ENCODE data around the gene SPEM2.
"Not testable (repeated sequence)": the region's sequence is repeated elsewhere in the genome, so short reads cannot be mapped to it uniquely, and the experiment has no call there.

SPEM2 gene

GRCh38 chr17:7442142-7442541 lies 16.7 kb downstream of the SPEM2 start:
- DNase-seq (ENCODE audit: low read depth in 2 of 2), result no peak

DNA sequence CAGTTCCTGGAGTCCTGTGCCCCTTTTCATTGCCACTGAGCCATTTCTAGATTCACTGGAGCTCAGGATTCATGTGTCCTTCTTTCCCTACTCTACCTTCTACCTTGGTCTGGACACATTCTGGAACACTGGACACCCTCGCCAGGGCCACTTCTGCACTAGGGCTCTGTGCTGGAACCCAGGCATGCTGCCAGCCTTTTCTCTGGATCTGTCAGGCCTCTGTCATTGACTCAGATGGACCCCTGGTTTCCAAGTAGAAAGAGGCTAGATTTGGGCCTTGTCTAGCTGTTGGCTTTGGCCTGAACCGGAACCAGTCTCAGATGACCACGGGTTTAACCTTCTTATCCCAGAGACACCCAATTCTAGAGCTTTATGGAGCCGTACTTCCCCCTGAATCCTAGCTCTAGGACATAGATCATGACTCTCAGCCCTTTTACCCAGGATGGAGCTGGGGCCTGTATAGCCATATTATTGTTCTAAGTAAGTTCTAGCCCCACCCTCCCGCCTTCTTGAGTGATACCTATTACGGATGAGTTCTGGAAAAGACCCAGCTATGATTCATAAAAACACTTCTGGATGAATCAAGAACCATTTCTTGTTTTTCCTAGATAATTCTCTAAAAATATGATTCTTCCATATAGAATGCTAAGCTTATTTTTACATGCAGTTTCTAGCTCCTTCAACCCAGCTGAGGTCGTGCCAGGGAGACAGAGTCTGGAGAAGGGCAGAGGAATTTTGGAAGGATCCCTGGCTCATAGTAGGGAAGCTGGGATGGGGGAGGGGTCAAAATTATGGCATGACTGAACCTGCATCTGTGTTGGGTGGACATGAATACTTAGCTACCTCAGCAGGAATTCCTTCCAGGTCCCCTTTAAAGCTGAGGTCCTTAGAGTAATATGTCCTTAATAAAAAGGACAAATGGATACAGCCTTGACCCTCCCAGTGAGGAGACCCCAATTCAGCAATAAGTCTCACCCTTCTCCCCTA lies 18.4 kb downstream of the SPEM2 start:
- no peak for DNase-seq (ENCODE audit: low read depth in 2 of 2)

DNA sequence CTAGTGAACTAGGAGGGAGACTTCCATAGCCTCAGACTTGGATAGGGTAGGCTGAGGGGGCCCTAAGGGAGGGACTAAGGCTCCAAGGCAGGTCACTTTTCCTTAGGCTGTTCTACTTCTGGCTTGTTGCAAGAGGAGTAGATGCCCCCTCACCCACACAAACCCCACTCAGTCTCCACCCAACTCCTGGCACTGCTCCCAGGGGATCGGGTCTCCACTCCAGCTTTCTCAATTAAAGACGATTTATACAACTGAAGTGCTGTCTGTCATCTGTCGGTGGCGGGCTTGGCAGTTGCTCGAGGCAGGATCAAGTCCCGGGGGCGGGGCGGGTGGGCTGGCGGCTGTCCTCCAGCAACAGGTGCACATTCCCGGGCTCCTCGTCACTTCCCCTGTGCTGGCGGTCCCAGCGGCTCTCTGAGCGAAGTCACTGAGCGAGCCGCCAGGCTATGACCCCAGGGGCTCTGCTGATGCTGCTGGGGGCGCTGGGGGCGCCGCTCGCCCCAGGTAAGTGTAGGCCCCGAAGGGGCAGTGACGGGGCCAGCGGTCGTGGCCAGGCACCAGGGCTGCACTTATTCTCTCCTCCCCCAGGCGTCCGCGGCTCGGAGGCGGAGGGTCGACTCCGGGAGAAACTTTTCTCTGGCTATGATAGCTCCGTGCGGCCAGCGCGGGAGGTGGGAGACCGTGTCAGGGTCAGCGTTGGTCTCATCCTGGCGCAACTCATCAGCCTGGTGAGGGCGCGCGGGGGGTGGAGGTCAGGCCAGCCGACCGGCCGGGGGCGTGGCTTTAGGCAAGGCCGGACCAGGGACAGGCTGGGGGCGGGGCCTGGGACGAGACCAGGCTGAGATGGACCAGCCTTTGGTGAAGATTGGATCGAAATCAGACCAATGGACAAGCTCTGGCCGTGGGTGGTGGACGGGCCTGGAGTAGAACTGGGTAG lies 19.5 kb downstream of the SPEM2 start, which contains the start of gene CHRNB1:
TSS of gene CHRNB1 (plus strand) at position 380 of the 937 bp plus-strand sequence. CDS start at position 447, 67 bp downstream.
- no peak for DNase-seq (ENCODE audit: low read depth in 2 of 2)

DNA sequence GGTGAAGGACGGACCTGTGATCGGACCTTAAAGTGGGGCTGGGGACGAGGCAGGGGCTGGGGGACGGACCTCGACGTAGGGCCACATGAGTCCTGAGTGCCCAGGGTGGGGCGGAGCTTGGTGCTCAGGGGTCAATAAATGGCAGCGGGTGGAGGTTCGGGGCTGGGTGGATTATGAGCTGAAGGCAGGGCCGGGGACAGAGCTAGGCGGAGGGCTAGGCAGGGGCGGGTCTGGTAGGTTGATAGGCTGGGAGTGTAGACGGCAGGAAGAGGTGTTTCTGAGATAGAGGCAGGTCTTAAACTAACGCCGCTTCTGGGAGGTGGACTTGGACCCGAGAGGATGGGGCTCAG lies 20.2 kb downstream of the SPEM2 start:
- no peak for DNase-seq (ENCODE audit: low read depth in 2 of 2)

DNA sequence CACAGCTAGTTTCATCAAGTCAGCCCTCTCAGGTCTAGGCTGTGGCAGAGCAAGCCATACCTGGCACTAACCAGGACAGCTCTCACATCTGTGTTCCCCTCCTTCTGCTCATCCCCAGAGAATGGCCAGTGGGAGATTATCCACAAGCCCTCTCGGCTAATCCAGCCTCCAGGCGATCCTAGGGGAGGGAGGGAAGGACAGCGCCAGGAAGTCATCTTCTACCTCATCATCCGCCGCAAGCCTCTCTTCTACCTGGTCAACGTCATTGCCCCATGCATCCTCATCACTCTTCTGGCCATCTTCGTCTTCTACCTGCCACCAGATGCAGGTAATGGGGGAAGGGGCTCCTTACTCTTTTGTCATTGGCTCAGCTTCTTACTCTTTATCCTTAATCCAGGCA lies 23.0 kb downstream of the SPEM2 start:
- no peak for DNase-seq (ENCODE audit: low read depth in 2 of 2)

- DNase-seq (ENCODE audit: low read depth in 2 of 2), result no peak
These were observed 34.6 kb downstream of the SPEM2 start for GRCh38 chr17:7459961-7460545.

DNA sequence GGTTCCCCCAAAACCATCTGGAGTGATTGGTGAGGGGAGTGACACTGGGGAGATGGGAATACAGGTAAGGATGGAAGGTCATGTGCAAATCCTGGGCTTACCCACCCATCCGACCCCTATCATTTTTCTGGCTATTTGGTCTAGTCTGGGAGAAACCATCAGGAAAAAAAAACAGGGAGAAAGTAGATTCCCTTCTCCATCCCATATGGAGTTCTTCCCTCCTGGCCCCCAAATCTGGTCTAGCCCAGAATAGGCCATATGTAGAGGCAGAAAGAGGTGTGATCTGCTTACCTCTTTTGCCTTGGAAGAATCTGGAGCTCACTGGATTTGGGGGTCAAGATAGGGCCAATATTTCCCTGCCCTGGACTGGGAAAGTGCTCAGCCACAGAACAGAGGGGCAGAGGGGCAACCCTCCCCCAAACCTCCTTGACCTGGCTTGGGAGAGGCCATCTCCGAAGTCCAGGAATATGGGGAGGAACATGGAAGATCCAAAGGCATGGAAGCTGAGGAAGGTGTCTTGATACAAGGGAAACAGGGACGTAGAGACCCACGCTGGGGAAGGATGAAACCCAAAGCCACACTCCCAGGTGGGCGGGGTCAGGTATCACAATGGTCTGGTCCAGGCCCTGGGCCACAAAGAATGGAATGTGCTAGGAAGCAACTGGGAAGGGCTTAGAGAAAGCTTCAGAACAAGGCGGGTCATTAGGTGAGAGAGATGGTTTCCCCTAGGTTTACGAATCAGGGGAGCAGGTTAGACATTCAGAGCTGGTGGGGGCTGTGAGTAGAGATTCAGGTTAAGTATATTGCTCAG lies 35.6 kb downstream of the SPEM2 start:
- no peak for DNase-seq (ENCODE audit: low read depth in 2 of 2)

- no peak for DNase-seq (ENCODE audit: low read depth in 2 of 2)
These were observed 37.3 kb downstream of the SPEM2 start for GRCh38 chr17:7462474-7463371.

- DNase-seq (ENCODE audit: low read depth in 2 of 2), result no peak
These were observed 38.0 kb downstream of the SPEM2 start for GRCh38 chr17:7463372-7463846.

GRCh38 chr17:7464081-7464480 lies 38.7 kb downstream of the SPEM2 start:
- no peak for DNase-seq (ENCODE audit: low read depth in 2 of 2)

GRCh38 chr17:7465597-7466275 lies 40.3 kb downstream of the SPEM2 start:
- DNase-seq (ENCODE audit: low read depth in 2 of 2), result no peak

GRCh38 chr17:7466318-7466638 lies 40.9 kb downstream of the SPEM2 start:
- DNase-seq (ENCODE audit: low read depth in 2 of 2), result no peak

- DNase-seq (ENCODE audit: low read depth in 2 of 2), result no peak
These were observed 41.4 kb downstream of the SPEM2 start for GRCh38 chr17:7466639-7467341.

DNA sequence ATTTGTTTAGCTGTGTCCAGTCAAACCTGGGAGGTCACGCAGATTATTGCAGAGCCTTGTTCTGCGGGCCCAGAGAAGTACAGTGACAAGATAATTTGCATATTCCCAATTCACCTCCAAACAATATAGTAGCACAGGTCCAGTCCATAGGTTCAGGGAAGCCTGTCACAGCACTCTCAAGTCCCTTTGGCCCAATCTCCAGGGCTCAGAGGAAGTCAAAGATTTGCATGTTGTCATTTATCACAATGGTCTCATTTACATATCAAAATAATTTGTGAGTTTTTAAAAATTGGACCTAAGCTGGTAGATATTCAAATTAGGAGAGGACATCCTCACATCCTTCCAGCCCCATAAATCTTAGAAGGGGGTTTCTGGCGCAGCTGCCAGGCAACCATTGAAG lies 42.1 kb downstream of the SPEM2 start:
- DNase-seq (ENCODE audit: low read depth in 2 of 2), result no peak

- DNase-seq (ENCODE audit: low read depth in 2 of 2), result no peak
These were observed 42.9 kb downstream of the SPEM2 start for GRCh38 chr17:7468290-7468689.

- DNase-seq (ENCODE audit: low read depth in 2 of 2), result no peak
These were observed 43.5 kb downstream of the SPEM2 start for GRCh38 chr17:7468804-7469389.

GRCh38 chr17:7469843-7470242 lies 44.4 kb downstream of the SPEM2 start:
- not testable (repeated sequence) for DNase-seq (ENCODE audit: low read depth in 2 of 2)

GRCh38 chr17:7470457-7470973 lies 45.1 kb downstream of the SPEM2 start:
- DNase-seq (ENCODE audit: low read depth in 2 of 2), result not testable (repeated sequence)
